Panc1 (cell line): ENCODE measurements around the gene SLC4A2. TPM values are rescaled to one million over a fixed set of nuclear protein-coding genes. Genes with fewer than 3 reads are reported as not detected.

Source experiments
- ATAC-seq: fragments of 200-7000 bp; cut with Tn5 transposase; 2 replicates; pipeline ENCODE4 v1.9.1; 2020; ENCODE audit warnings: mild to moderate bottlenecking, moderate library complexity
- BruUV-seq: library from RNA; stranded (reverse); fragments of 400-500 nt; replicated peaks from 2 replicates; lab custom pipeline; 2021; lab: Mats Ljungman, UMichigan
- CTCF ChIA-PET: fragments of 300-600 bp; sonication (Branson Sonifier 250); formaldehyde crosslinking; loops from one replicate; lab custom pipeline; 2022; ENCODE audit warnings: antibody characterized with exemption; lab: Charles Lee
- POLR2A ChIA-PET: fragments of 300-600 bp; sonication (Branson Sonifier 250); formaldehyde crosslinking; loops from one replicate; lab custom pipeline; 2022; ENCODE audit warnings: antibody characterized with exemption; lab: Charles Lee
- DNase-seq: peaks from one replicate; pipeline ENCODE4 v3.0.0-alpha.2; 2010; ENCODE audit warnings: low read depth, low spot score
- H3K27ac ChIP-seq: 2 replicates; pipeline ENCODE4 v1.5.1; 2011; ENCODE audit warnings: mild to moderate bottlenecking, low read length, inconsistent platforms
- H3K27me3 ChIP-seq: fragments of 200-500 bp; sonication (Bioruptor generic); 2 replicates; pipeline ENCODE4 v1.6.0; 2014; ENCODE audit warnings: low read length, inconsistent platforms; ENCODE audit not compliant: control insufficient read depth, insufficient read depth
- H3K36me3 ChIP-seq: fragments of 200-500 bp; sonication (Bioruptor generic); 2 replicates; pipeline ENCODE4 v1.5.1; 2014; ENCODE audit warnings: inconsistent platforms, mild to moderate bottlenecking, low read length, moderate library complexity; ENCODE audit not compliant: control insufficient read depth, insufficient read depth
- H3K4me1 ChIP-seq: 2 replicates; pipeline ENCODE4 v1.5.1; 2011; ENCODE audit warnings: inconsistent platforms, mild to moderate bottlenecking, low read length, moderate library complexity; ENCODE audit not compliant: control insufficient read depth, insufficient read depth
- H3K4me3 ChIP-seq, 2 experiments: 2 replicates each; pipeline ENCODE4 v1.5.1; 2011 to 2012; ENCODE audit warnings: low read depth in 2 of 2, low read length in 2 of 2, mild to moderate bottlenecking in 2 of 2, inconsistent platforms in 1 of 2, moderate library complexity in 1 of 2
- H3K9me3 ChIP-seq: fragments of 200-500 bp; sonication (Bioruptor generic); 2 replicates; pipeline ENCODE4 v1.5.1; 2014; ENCODE audit warnings: low read depth, mild to moderate bottlenecking, inconsistent platforms, low read length, moderate library complexity; ENCODE audit not compliant: control insufficient read depth, insufficient read depth
- CTCF ChIP-seq: fragments of 450-650 bp; IDR thresholded peaks from 2 replicates; pipeline ENCODE4 v1.5.1; 2017; ENCODE audit warnings: mild to moderate bottlenecking
- POLR2AphosphoS5 ChIP-seq: IDR thresholded peaks from 2 replicates; pipeline ENCODE4 v1.6.1; 2012; ENCODE audit warnings: mild to moderate bottlenecking, low read depth, low read length, moderate library complexity
- SIN3A ChIP-seq: IDR thresholded peaks from 2 replicates; pipeline ENCODE4 v1.6.1; 2012; ENCODE audit warnings: low read depth, mild to moderate bottlenecking, low read length, moderate library complexity, borderline replicate concordance; ENCODE audit not compliant: insufficient read depth
- TCF7L2 ChIP-seq: IDR thresholded peaks from 2 replicates; pipeline ENCODE4 v1.6.1; 2011; ENCODE audit warnings: mild to moderate bottlenecking, low read depth, low read length, inconsistent platforms
- in situ Hi-C: cut with HindIII; loops from 2 replicates; pipeline ENCODE4 v1.10.0; 2016; ENCODE audit warnings: low sequenced_read_pairs, low pct_unique_long_range_greater_than_20kb
- intact Hi-C: fragments of 100-400 bp; cut with micrococcal nuclease; formaldehyde crosslinking; loops from one replicate; pipeline ENCODE4 v1.10.0; 2022; ENCODE audit not compliant: unreplicated experiment
- total RNA-seq: library from RNA; stranded (reverse); gene quantifications from one replicate; pipeline ENCODE4 v1.2.1, GENCODE V29; 2021; ENCODE audit not compliant: unreplicated experiment
- TF ChIP-seq, protein P1 (sequence below), 2 experiments: IDR thresholded peaks; 2 replicates each; pipeline ENCODE4 v1.6.1; 2011 to 2012; ENCODE audit warnings: low read depth in 2 of 2, control low read depth in 1 of 2, low read length in 1 of 2, mild to moderate bottlenecking in 1 of 2, moderate library complexity in 1 of 2; ENCODE audit not compliant: insufficient read depth in 1 of 2

SLC4A2 gene
- total RNA-seq, 1 experiment from 2014 or later: 580 TPM

GRCh38 chr7:151056666-151057505 is 2.5 kb upstream of the SLC4A2 start:
- no peak for DNase-seq
- H3K4me1 ChIP-seq: peaks cover 30% of the 10 kb centered on the region
- H3K4me3 ChIP-seq: peak overlapping the region; percentile 83 to 94
- no peaks in the 10 kb centered on the region for H3K27me3 ChIP-seq
- ChIA-PET CTCF (interaction anchor here (0.6 kb wide), 1 partner anchor 170 kb away, joined by 5 read pairs; the partner anchor contains the start of gene ABCF2), POLR2A (no interaction called here)
- H3K9me3 ChIP-seq: no peaks in the 10 kb centered on the region
- H3K27ac ChIP-seq: peak overlapping the region; percentile 88
- TF ChIP-seq SIN3A (no peak), POLR2AphosphoS5 (no peak), CTCF (no peak), TCF7L2 (no peak)
- TF ChIP-seq, protein P1, sequence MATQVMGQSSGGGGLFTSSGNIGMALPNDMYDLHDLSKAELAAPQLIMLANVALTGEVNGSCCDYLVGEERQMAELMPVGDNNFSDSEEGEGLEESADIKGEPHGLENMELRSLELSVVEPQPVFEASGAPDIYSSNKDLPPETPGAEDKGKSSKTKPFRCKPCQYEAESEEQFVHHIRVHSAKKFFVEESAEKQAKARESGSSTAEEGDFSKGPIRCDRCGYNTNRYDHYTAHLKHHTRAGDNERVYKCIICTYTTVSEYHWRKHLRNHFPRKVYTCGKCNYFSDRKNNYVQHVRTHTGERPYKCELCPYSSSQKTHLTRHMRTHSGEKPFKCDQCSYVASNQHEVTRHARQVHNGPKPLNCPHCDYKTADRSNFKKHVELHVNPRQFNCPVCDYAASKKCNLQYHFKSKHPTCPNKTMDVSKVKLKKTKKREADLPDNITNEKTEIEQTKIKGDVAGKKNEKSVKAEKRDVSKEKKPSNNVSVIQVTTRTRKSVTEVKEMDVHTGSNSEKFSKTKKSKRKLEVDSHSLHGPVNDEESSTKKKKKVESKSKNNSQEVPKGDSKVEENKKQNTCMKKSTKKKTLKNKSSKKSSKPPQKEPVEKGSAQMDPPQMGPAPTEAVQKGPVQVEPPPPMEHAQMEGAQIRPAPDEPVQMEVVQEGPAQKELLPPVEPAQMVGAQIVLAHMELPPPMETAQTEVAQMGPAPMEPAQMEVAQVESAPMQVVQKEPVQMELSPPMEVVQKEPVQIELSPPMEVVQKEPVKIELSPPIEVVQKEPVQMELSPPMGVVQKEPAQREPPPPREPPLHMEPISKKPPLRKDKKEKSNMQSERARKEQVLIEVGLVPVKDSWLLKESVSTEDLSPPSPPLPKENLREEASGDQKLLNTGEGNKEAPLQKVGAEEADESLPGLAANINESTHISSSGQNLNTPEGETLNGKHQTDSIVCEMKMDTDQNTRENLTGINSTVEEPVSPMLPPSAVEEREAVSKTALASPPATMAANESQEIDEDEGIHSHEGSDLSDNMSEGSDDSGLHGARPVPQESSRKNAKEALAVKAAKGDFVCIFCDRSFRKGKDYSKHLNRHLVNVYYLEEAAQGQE (IDR thresholded peaks at IDR 0.05; ENCODE audit: insufficient read depth in 1 of 2, low read depth in 2 of 2, low read length in 1 of 2): no peak
- intact Hi-C loops: no loop called here
- no peaks in the 10 kb centered on the region; the same call in 1 of the 2 replicates for H3K36me3 ChIP-seq
- no peak for ATAC-seq
- in situ Hi-C loops: no loop called here
- no TSS peak for BruUV-seq

GRCh38 chr7:151057506-151057988 is 1.8 kb upstream of the SLC4A2 start, which contains the start of gene CDK5:
CDK5 (minus strand) TSS chr7:151057897; CDS start chr7:151057848, 49 bp downstream.
- ATAC-seq (no peak), DNase-seq (no peak)
- peak within 1 kb of the TSS; percentile 83 to 94 for H3K4me3 ChIP-seq
- peaks cover 35% of the 10 kb centered on the region for H3K4me1 ChIP-seq
- peak within 1 kb of the TSS; percentile 99 for H3K27ac ChIP-seq
- no peaks in the 10 kb centered on the region for H3K9me3 ChIP-seq
- peaks cover 2% of the 10 kb centered on the region; the same call in 1 of the 2 replicates for H3K36me3 ChIP-seq
- no TSS peak for BruUV-seq
- no peaks in the 10 kb centered on the region for H3K27me3 ChIP-seq
- TF ChIP-seq, protein P1 (IDR thresholded peaks at IDR 0.05; ENCODE audit: insufficient read depth in 1 of 2, low read depth in 2 of 2, low read length in 1 of 2): no peak
- TF ChIP-seq SIN3A: no peak
- TF ChIP-seq POLR2AphosphoS5: no peak
- TF ChIP-seq TCF7L2: no peak
- no peak for TF ChIP-seq CTCF
- intact Hi-C loops: no loop called here
- in situ Hi-C loops: no loop called here
- CTCF ChIA-PET: interaction anchor here (0.6 kb wide), 1 partner anchor 170 kb away, joined by 5 read pairs; the partner anchor contains the start of gene ABCF2
- POLR2A ChIA-PET: no interaction called here
